ENCODE results near the gene IFNA8. TPM values are rescaled to one million over a fixed set of nuclear protein-coding genes. Genes with fewer than 3 reads are reported as not detected.

The IFNA8 gene
- total and polyA plus RNA-seq, 2 of the 8 experiments (the other 6 are each of a cell fraction or from before 2014, with no cell fraction given), result not detected

DNA sequence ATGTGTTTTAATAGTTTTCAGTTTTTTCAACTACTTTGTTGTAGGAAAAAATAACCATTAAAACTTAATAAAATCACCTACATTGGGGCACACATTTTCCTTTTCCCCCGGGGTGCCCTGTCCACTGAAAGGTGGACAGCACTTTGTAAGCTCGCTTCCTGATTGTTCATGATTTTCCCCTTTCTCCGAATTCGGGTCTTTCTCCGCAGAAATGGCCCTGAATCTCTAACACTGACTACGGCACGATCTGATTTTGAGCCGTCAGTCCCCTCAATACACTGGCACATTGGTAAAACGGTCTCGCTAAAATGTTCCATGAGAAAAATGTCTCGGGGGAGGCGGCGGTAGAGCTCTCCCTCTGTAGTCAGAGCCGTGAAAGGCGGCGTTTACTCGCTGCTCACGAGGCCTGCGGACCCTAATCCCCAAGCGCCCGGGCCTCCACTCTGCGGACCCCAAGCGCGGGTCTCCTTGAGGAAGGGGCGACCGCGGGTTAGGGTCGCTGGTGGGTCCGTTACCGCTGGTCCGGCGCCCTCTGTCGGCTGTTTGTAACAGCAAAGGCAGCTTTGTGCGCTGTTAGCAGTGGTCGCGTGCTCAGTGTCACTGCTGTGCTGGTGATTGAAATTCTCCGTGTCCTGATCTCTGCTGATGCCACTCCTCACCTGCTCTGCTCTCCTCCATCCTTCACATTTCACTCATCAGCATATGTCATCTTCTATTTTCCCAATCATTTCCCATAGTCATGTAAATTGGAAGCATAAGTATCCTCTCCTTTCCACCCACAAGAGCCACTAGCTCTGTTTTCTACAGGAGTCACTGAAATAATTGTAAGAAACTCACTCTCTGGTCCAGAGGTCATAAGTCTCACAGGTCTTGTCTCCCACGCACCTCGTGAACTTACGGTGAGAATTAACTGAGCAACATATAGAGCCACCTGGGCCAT lies 12.9 kb upstream of the IFNA8 start (continued):
- TF ChIP-seq HDAC6 (IDR thresholded peaks at IDR 0.05; ENCODE audit: low read depth, low read length) (no peak), JUND (IDR thresholded peaks at IDR 0.05; ENCODE audit: low read length) (no peak), SP1 (IDR thresholded peaks at IDR 0.05; ENCODE audit: low read depth, low read length) (no peak), FOSL1 (IDR thresholded peaks at IDR 0.05; ENCODE audit: insufficient read depth, low read depth, low read length) (no peak), TAF1 (IDR thresholded peaks at IDR 0.05; ENCODE audit: low read depth, low read length) (no peak), TEAD4 (IDR thresholded peaks at IDR 0.05; ENCODE audit: low read depth, low read length) (no peak), NANOG (IDR thresholded peaks at IDR 0.05; ENCODE audit: insufficient read depth, low read depth, low read length, poor library complexity, severe bottlenecking) (no peak), KDM5A (IDR thresholded peaks at IDR 0.05; ENCODE audit: low read length) (no peak), PHF8 (conservative IDR thresholded peaks at IDR 0.05; ENCODE audit: low read depth, low read length) (no peak), GABPA (IDR thresholded peaks at IDR 0.05; ENCODE audit: borderline replicate concordance, insufficient read depth, low read length) (no peak), GTF2F1 (IDR thresholded peaks at IDR 0.05; ENCODE audit: borderline replicate concordance, low read depth, low read length) (no peak), JUN (IDR thresholded peaks at IDR 0.05; ENCODE audit: low read depth, low read length) (no peak), RXRA (IDR thresholded peaks at IDR 0.05; ENCODE audit: insufficient read depth, low read depth, low read length) (no peak), TAF7 (optimal IDR thresholded peaks at IDR 0.05; ENCODE audit: borderline replicate concordance, low read depth, low read length) (no peak), SIRT6 (IDR thresholded peaks at IDR 0.05; ENCODE audit: low read length) (no peak), SAP30 (IDR thresholded peaks at IDR 0.05; ENCODE audit: insufficient read depth, insufficient replicate concordance, low read length) (no peak), RAD21 (IDR thresholded peaks at IDR 0.05 in 1 of 2, conservative IDR thresholded peaks at IDR 0.05 in 1 of 2; ENCODE audit: low read depth in 2 of 2, low read length in 2 of 2) (peak; percentile 61 to 72), ZNF274 (IDR thresholded peaks at IDR 0.05; ENCODE audit: borderline replicate concordance, extremely low read depth, low read length) (no peak)
- TF ChIP-seq, protein P1, sequence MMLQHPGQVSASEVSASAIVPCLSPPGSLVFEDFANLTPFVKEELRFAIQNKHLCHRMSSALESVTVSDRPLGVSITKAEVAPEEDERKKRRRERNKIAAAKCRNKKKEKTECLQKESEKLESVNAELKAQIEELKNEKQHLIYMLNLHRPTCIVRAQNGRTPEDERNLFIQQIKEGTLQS (IDR thresholded peaks at IDR 0.05; ENCODE audit: insufficient read depth, low read depth, low read length), result no peak
- TF ChIP-seq, protein P2, sequence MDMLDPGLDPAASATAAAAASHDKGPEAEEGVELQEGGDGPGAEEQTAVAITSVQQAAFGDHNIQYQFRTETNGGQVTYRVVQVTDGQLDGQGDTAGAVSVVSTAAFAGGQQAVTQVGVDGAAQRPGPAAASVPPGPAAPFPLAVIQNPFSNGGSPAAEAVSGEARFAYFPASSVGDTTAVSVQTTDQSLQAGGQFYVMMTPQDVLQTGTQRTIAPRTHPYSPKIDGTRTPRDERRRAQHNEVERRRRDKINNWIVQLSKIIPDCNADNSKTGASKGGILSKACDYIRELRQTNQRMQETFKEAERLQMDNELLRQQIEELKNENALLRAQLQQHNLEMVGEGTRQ (IDR thresholded peaks at IDR 0.05; ENCODE audit: low read length), result no peak

Data from H1 (cell line).